GM23338 (cell line): ENCODE results near the gene MAMDC2. TPM values are rescaled to one million over a fixed set of nuclear protein-coding genes. Genes with fewer than 3 reads are reported as not detected.

Source experiments
- ATAC-seq: fragments of 200-7000 bp; cut with Tn5 transposase; 3 replicates; pipeline ENCODE4 v1.9.1; 2020
- DNase-seq: peaks from one replicate; pipeline ENCODE4 v3.0.0-alpha.2; 2015; ENCODE audit warnings: low spot score
- H2AFZ ChIP-seq: fragments of 200-600 bp; sonication (generic); 2 replicates; pipeline ENCODE4 v1.8.0; 2016; ENCODE audit warnings: antibody characterized with exemption, mild to moderate bottlenecking, moderate library complexity
- H3F3A ChIP-seq: fragments of 200-600 bp; sonication (generic); replicated peaks from 2 replicates; pipeline ENCODE4 v1.8.0; 2017; ENCODE audit warnings: antibody characterized with exemption, mixed run types, low read depth
- H3K27ac ChIP-seq: fragments of 200-600 bp; sonication (generic); 2 replicates; pipeline ENCODE4 v1.6.1; 2016; ENCODE audit warnings: low read depth
- H3K27me3 ChIP-seq: fragments of 200-600 bp; sonication (generic); 2 replicates; pipeline ENCODE4 v1.8.0; 2016; ENCODE audit warnings: mild to moderate bottlenecking, mixed run types, moderate library complexity; ENCODE audit not compliant: insufficient read depth
- H3K36me3 ChIP-seq: fragments of 200-600 bp; sonication (generic); 2 replicates; pipeline ENCODE4 v1.8.0; 2016; ENCODE audit warnings: mild to moderate bottlenecking; ENCODE audit not compliant: insufficient read depth
- H3K4me1 ChIP-seq: fragments of 200-600 bp; sonication (generic); 2 replicates; pipeline ENCODE4 v1.8.0; 2016; ENCODE audit warnings: mild to moderate bottlenecking, moderate library complexity; ENCODE audit not compliant: insufficient read depth
- H3K4me2 ChIP-seq: fragments of 200-600 bp; sonication (generic); 2 replicates; pipeline ENCODE4 v1.7.1; 2017; ENCODE audit warnings: mixed run types
- H3K4me3 ChIP-seq: fragments of 200-600 bp; sonication (generic); 2 replicates; pipeline ENCODE4 v1.6.1; 2016; ENCODE audit warnings: mixed run types
- H3K79me2 ChIP-seq: fragments of 200-600 bp; sonication (generic); replicated peaks from 2 replicates; pipeline ENCODE4 v1.8.0; 2017; ENCODE audit warnings: mild to moderate bottlenecking; ENCODE audit not compliant: insufficient read depth
- H3K9me2 ChIP-seq: fragments of 200-600 bp; sonication (generic); 2 replicates; pipeline ENCODE4 v1.8.0; 2017; ENCODE audit not compliant: insufficient read depth
- H4K20me1 ChIP-seq: fragments of 200-600 bp; sonication (generic); replicated peaks from 2 replicates; pipeline ENCODE4 v1.8.0; 2017; ENCODE audit warnings: mild to moderate bottlenecking; ENCODE audit not compliant: insufficient read depth
- H3K27ac Mint-ChIP-seq: 2 replicates; pipeline ENCODE4 v1.8.0; 2020; ENCODE audit warnings: inconsistent platforms, mild to moderate bottlenecking, moderate library complexity, mixed read lengths
- H3K27me3 Mint-ChIP-seq: 3 replicates; pipeline ENCODE4 v1.8.0; 2022; ENCODE audit warnings: low read depth, mild to moderate bottlenecking, moderate library complexity, mixed read lengths, inconsistent platforms; ENCODE audit not compliant: insufficient read depth, poor library complexity
- H3K36me3 Mint-ChIP-seq: 3 replicates; pipeline ENCODE4 v1.8.0; 2021; ENCODE audit warnings: low read depth, mild to moderate bottlenecking, inconsistent platforms, moderate library complexity, mixed read lengths
- H3K4me1 Mint-ChIP-seq: 3 replicates; pipeline ENCODE4 v1.8.0; 2020; ENCODE audit warnings: mild to moderate bottlenecking, inconsistent platforms, mixed read lengths
- H3K4me3 Mint-ChIP-seq: 3 replicates; pipeline ENCODE4 v1.8.0; 2021; ENCODE audit warnings: moderate library complexity, mild to moderate bottlenecking, inconsistent platforms, mixed read lengths
- H3K9me3 Mint-ChIP-seq: 3 replicates; pipeline ENCODE4 v1.8.0; 2020; ENCODE audit warnings: moderate library complexity, mild to moderate bottlenecking, inconsistent platforms, mixed read lengths
- CTCF ChIP-seq, 2 experiments: fragments of 200-600 bp in 1 of 2; sonication (generic) in 1 of 2; conservative IDR thresholded peaks; 2 replicates each; pipeline versions ENCODE4 v1.5.1 to v1.6.1; 2016 to 2017; ENCODE audit warnings: antibody characterized with exemption in 2 of 2, low read depth in 2 of 2, mild to moderate bottlenecking in 2 of 2, moderate library complexity in 1 of 2
- EZH2 ChIP-seq: fragments of 200-600 bp; sonication (generic); IDR thresholded peaks from one replicate; pipeline ENCODE4 v1.8.0; 2017; ENCODE audit warnings: antibody characterized with exemption, mild to moderate bottlenecking, low read depth; ENCODE audit not compliant: unreplicated experiment
- JUNB ChIP-seq: IDR thresholded peaks from one replicate; pipeline ENCODE4 v1.6.1; 2016; ENCODE audit warnings: antibody characterized with exemption; ENCODE audit not compliant: unreplicated experiment
- NANOG ChIP-seq: IDR thresholded peaks from 2 replicates; pipeline ENCODE4 v1.6.1; 2016; ENCODE audit warnings: antibody characterized with exemption, borderline replicate concordance
- REST ChIP-seq: IDR thresholded peaks from one replicate; pipeline ENCODE4 v1.6.1; 2018; ENCODE audit warnings: antibody characterized with exemption; ENCODE audit not compliant: unreplicated experiment
- STAT1 ChIP-seq: IDR thresholded peaks from one replicate; pipeline ENCODE4 v1.6.1; 2016; ENCODE audit warnings: antibody characterized with exemption; ENCODE audit not compliant: unreplicated experiment
- ZNF114 ChIP-seq: fragments of 250-450 bp; sonication (Bioruptor Pico); IDR thresholded peaks from 2 replicates; pipeline ENCODE4 v1.5.0; 2020; ENCODE audit warnings: mild to moderate bottlenecking, moderate library complexity
- ZNF331 ChIP-seq: fragments of 250-450 bp; sonication (Bioruptor Pico); IDR thresholded peaks from 2 replicates; pipeline ENCODE4 v1.5.0; 2020; ENCODE audit warnings: low read depth, mild to moderate bottlenecking, moderate library complexity
- ZNF462 ChIP-seq: fragments of 250-450 bp; sonication (Bioruptor Pico); IDR thresholded peaks from 2 replicates; pipeline ENCODE4 v1.5.0; 2020; ENCODE audit warnings: mild to moderate bottlenecking, moderate library complexity
- polyA plus RNA-seq: library from polyadenylated mRNA; unstranded; fragments of >200 nt; fragmentation: Nextera tagmentation; extraction: Ambion mirVana; gene quantifications from 2 replicates; pipeline ENCODE4 v1.2.1, GENCODE V29; 2016
- total RNA-seq: library from RNA; depleted of rRNA; stranded (reverse); fragments of >200 nt; shearing (Covaris generic); gene quantifications from 2 replicates; pipeline ENCODE4 v1.2.3, GENCODE V29; 2014

MAMDC2 gene
- total and polyA plus RNA-seq, 2 experiments from 2014 or later, result 7.7 to 19.6 TPM

- no peak for TF ChIP-seq CTCF (conservative IDR thresholded peaks at IDR 0.05; ENCODE audit: low read depth in 2 of 2)
- TF ChIP-seq JUNB, result no peak
- no peak for TF ChIP-seq EZH2
- TF ChIP-seq NANOG, result no peak
- TF ChIP-seq ZNF462, result no peak
- TF ChIP-seq ZNF114 (CRISPR knock-in tag), result no peak
These were observed 151.8 kb downstream of the MAMDC2 start (continued) for GRCh38 chr9:70195456-70195855.

DNA sequence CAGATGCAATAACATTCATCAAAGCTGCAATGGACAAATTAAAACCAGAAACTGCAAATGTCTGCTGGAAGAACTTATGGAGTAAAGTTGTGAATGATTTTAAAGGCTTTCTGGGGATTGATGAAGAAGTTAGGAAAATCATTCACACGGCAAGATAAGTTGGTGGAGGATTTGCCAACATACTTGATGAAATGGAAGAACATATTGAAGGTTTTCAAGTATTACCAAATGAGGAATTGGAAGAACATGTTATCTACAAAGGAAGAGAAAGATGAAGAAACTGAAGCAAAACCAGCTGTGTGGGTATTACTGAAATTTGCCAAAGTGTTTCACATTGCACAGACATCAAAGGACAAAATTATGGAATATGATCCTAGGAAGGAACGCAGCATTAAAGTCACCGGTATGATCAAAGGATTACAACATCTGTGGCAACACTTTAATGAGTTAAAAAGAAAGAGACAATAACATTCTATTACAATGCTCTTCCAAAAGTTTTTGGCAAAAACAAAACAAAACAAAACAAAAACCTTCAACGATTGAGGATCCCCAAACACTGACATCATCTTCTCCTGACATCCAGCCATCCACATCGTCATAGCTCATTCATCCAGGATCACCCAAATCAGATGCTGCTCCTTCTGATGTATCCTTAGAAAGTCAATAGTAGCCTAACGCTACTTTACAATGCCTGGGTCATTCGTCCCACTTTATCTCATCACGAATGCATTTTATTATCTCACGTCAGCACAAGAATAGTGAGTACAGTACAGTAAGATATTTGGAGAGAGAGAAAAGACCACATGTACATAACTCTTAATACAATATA lies 153.8 kb downstream of the MAMDC2 start:
- Histone ChIP-seq H3F3A (no peaks in the 10 kb centered on the region), H3K27me3 (no peaks in the 10 kb centered on the region), H3K27ac (no peak overlapping the region), H3K4me2 (no peak overlapping the region), H3K9me2 (no peaks in the 10 kb centered on the region), H4K20me1 (no peaks in the 10 kb centered on the region), H3K4me3 (no peak overlapping the region), H3K36me3 (no peaks in the 10 kb centered on the region), H3K79me2 (no peaks in the 10 kb centered on the region), H3K4me1 (no peaks in the 10 kb centered on the region), H2AFZ (no peak overlapping the region)
- no peak overlapping the region for H3K27ac Mint-ChIP-seq
- H3K36me3 Mint-ChIP-seq, result no peaks in the 10 kb centered on the region
- no peak for ATAC-seq
- H3K27me3 Mint-ChIP-seq, result no peaks in the 10 kb centered on the region
- no peak for DNase-seq
- H3K4me3 Mint-ChIP-seq, result no peak overlapping the region
- H3K9me3 Mint-ChIP-seq, result no peaks in the 10 kb centered on the region
- H3K4me1 Mint-ChIP-seq, result peaks cover 4% of the 10 kb centered on the region; the same call in 2 of the 3 replicates
- no peak for TF ChIP-seq ZNF114 (CRISPR knock-in tag)
- no peak for TF ChIP-seq REST
- no peak for TF ChIP-seq EZH2
- TF ChIP-seq STAT1, result no peak
- TF ChIP-seq CTCF (conservative IDR thresholded peaks at IDR 0.05; ENCODE audit: low read depth in 2 of 2), result no peak
- no peak for TF ChIP-seq ZNF331 (CRISPR knock-in tag)
- no peak for TF ChIP-seq JUNB
